Neural progenitor cell (in vitro differentiated cells): ENCODE data around the gene GAB1. TPM values are rescaled to one million over a fixed set of nuclear protein-coding genes. Genes with fewer than 3 reads are reported as not detected.

Experiments
- DNase-seq: peaks from one replicate; pipeline ENCODE4 v3.0.0-alpha.2; 2016; ENCODE audit warnings: low spot score
- H2AFZ ChIP-seq: fragments of 200-600 bp; sonication (generic); replicated peaks from 2 replicates; pipeline ENCODE4 v1.6.1; 2016; ENCODE audit warnings: antibody characterized with exemption
- H3F3A ChIP-seq: fragments of 200-600 bp; sonication (generic); 2 replicates; pipeline ENCODE4 v1.6.1; 2016; ENCODE audit warnings: antibody characterized with exemption, low read depth
- H3K27ac ChIP-seq: fragments of 200-600 bp; sonication (generic); 2 replicates; pipeline ENCODE4 v1.5.1; 2016; ENCODE audit warnings: mild to moderate bottlenecking
- H3K27me3 ChIP-seq: fragments of 200-600 bp; sonication (generic); 2 replicates; pipeline ENCODE4 v1.6.1; 2016; ENCODE audit warnings: mild to moderate bottlenecking, moderate library complexity
- H3K36me3 ChIP-seq: fragments of 200-600 bp; sonication (generic); 2 replicates; pipeline ENCODE4 v1.5.1; 2016
- H3K4me1 ChIP-seq: fragments of 200-600 bp; sonication (generic); 2 replicates; pipeline ENCODE4 v1.6.1; 2016; ENCODE audit warnings: mixed run types
- H3K4me2 ChIP-seq: fragments of 200-600 bp; sonication (generic); 2 replicates; pipeline ENCODE4 v1.6.1; 2016
- H3K4me3 ChIP-seq: fragments of 200-600 bp; sonication (generic); 2 replicates; pipeline ENCODE4 v1.5.1; 2016
- H3K79me2 ChIP-seq: fragments of 200-600 bp; sonication (generic); 2 replicates; pipeline ENCODE4 v1.6.1; 2016; ENCODE audit warnings: low read depth
- H3K9ac ChIP-seq: fragments of 200-600 bp; sonication (generic); 2 replicates; pipeline ENCODE4 v1.6.1; 2016
- H3K9me3 ChIP-seq: fragments of 200-600 bp; sonication (generic); 2 replicates; pipeline ENCODE4 v1.5.1; 2016; ENCODE audit warnings: low read depth
- H4K20me1 ChIP-seq: fragments of 200-600 bp; sonication (generic); 2 replicates; pipeline ENCODE4 v1.6.1; 2016; ENCODE audit warnings: low read depth
- H3K27ac Mint-ChIP-seq: 3 replicates; pipeline ENCODE4 v1.8.0; 2021; ENCODE audit warnings: mixed read lengths
- H3K27me3 Mint-ChIP-seq: 2 replicates; pipeline ENCODE4 v1.8.0; 2022; ENCODE audit warnings: low read depth, mild to moderate bottlenecking, inconsistent platforms, moderate library complexity, mixed read lengths; ENCODE audit not compliant: insufficient read depth
- H3K36me3 Mint-ChIP-seq: 3 replicates; pipeline ENCODE4 v1.8.0; 2021; ENCODE audit warnings: mixed read lengths
- H3K4me1 Mint-ChIP-seq: 3 replicates; pipeline ENCODE4 v1.8.0; 2021; ENCODE audit warnings: mixed read lengths
- H3K4me3 Mint-ChIP-seq: 3 replicates; pipeline ENCODE4 v1.8.0; 2021; ENCODE audit warnings: mild to moderate bottlenecking, moderate library complexity, mixed read lengths
- H3K9me3 Mint-ChIP-seq: 3 replicates; pipeline ENCODE4 v1.8.0; 2020; ENCODE audit warnings: mixed read lengths
- EZH2 ChIP-seq: fragments of 200-600 bp; sonication (generic); IDR thresholded peaks from 2 replicates; pipeline ENCODE4 v1.6.1; 2017; ENCODE audit warnings: antibody characterized with exemption, mild to moderate bottlenecking, moderate library complexity
- EZH2phosphoT487 ChIP-seq: fragments of 200-600 bp; sonication (generic); IDR thresholded peaks from 2 replicates; pipeline ENCODE4 v1.6.1; 2017; ENCODE audit warnings: antibody characterized with exemption
- total RNA-seq: library from RNA; depleted of rRNA; stranded (reverse); fragments of >200 nt; gene quantifications from 2 replicates; pipeline ENCODE4 v1.2.3, GENCODE V29; 2015; ENCODE audit warnings: low replicate concordance
- TF ChIP-seq, protein P1 (sequence below): fragments of 200-600 bp; sonication (generic); IDR thresholded peaks from 2 replicates; pipeline ENCODE4 v1.5.1; 2017; ENCODE audit warnings: antibody characterized with exemption, mild to moderate bottlenecking

Gene GAB1
- total RNA-seq, 1 donor from 2014 or later, result 31.3 TPM

DNA sequence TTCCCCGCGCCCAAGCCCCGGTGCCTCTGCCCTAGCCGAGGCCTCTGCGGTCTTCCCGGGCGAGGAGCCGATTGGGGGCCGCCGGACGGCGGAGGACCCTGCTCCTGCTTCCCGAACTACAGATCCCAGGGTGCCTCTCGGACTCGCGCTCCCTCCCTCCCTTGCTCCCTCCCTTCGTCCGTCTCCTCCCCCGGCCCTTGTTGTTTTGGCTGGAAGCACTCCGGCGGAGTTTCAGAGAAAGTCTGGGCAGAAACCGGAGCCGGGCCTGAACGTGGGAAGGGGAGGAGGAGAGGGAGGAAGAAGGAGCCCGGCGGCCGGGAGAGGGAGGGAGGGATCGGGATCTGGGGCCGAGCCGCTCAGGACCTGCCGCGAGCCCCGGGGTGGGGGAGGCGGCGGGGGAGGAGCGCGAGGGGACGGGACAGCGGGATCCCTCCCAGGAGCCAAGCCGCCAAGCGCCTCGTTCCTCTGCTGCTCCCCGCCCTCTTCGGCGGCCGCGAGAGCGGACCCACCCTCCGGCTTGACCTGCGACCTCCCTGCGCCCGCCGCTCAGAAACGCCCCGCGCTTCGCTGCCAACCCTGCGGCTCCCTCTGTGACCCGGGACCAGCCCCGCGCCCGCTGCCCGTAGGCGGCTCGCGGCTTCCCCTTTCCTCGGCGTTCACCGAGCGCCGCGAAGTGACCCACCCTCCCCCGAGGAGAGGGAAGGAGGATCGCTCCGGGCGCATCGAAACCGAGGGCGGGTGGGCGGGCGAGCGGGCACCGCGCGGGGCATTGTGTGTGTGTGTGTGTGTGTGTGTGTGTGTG is 496 bp upstream of the GAB1 start:
- no peaks in the 10 kb centered on the region for H3K9me3 ChIP-seq
- Mint-ChIP-seq H3K27me3 (peaks cover 2% of the 10 kb centered on the region), H3K4me3 (peak overlapping the region; percentile 100), H3K27ac (peak overlapping the region; percentile 93), H3K36me3 (no peaks in the 10 kb centered on the region), H3K9me3 (no peaks in the 10 kb centered on the region), H3K4me1 (peaks cover 13% of the 10 kb centered on the region)
- H3K36me3 ChIP-seq, result no peaks in the 10 kb centered on the region
- H3K79me2 ChIP-seq, result peaks cover 37% of the 10 kb centered on the region
- peak; percentile 95 for DNase-seq
- H3K27ac ChIP-seq, result peak overlapping the region; percentile 99
- H3K9ac ChIP-seq, result peak overlapping the region; percentile 80
- peak overlapping the region; percentile 71 for H3K4me3 ChIP-seq
- peak overlapping the region; percentile 97 for H2AFZ ChIP-seq
- peaks cover 33% of the 10 kb centered on the region for H3F3A ChIP-seq
- H3K27me3 ChIP-seq, result no peaks in the 10 kb centered on the region
- H3K4me2 ChIP-seq, result peak overlapping the region; percentile 74
- peaks cover 40% of the 10 kb centered on the region for H4K20me1 ChIP-seq
- no peak for TF ChIP-seq EZH2phosphoT487
- TF ChIP-seq, protein P1, sequence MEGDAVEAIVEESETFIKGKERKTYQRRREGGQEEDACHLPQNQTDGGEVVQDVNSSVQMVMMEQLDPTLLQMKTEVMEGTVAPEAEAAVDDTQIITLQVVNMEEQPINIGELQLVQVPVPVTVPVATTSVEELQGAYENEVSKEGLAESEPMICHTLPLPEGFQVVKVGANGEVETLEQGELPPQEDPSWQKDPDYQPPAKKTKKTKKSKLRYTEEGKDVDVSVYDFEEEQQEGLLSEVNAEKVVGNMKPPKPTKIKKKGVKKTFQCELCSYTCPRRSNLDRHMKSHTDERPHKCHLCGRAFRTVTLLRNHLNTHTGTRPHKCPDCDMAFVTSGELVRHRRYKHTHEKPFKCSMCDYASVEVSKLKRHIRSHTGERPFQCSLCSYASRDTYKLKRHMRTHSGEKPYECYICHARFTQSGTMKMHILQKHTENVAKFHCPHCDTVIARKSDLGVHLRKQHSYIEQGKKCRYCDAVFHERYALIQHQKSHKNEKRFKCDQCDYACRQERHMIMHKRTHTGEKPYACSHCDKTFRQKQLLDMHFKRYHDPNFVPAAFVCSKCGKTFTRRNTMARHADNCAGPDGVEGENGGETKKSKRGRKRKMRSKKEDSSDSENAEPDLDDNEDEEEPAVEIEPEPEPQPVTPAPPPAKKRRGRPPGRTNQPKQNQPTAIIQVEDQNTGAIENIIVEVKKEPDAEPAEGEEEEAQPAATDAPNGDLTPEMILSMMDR, result no peak
- peak; percentile 10 for TF ChIP-seq EZH2
- H3K4me1 ChIP-seq, result peaks cover 7% of the 10 kb centered on the region

GRCh38 chr4:143337600-143338287 is 1.1 kb downstream of the GAB1 start:
- Mint-ChIP-seq H3K4me1 (peaks cover 13% of the 10 kb centered on the region), H3K9me3 (no peaks in the 10 kb centered on the region), H3K27ac (peak overlapping the region; percentile 70), H3K36me3 (no peaks in the 10 kb centered on the region), H3K4me3 (peak overlapping the region; percentile 100), H3K27me3 (peaks cover 2% of the 10 kb centered on the region)
- no peaks in the 10 kb centered on the region for H3K36me3 ChIP-seq
- H4K20me1 ChIP-seq, result peaks cover 45% of the 10 kb centered on the region
- no peaks in the 10 kb centered on the region for H3K27me3 ChIP-seq
- peaks cover 52% of the 10 kb centered on the region for H3K79me2 ChIP-seq
- H3K4me1 ChIP-seq, result peaks cover 7% of the 10 kb centered on the region
- H3K27ac ChIP-seq, result no peak overlapping the region
- H3F3A ChIP-seq, result peaks cover 33% of the 10 kb centered on the region
- TF ChIP-seq, protein P1, result no peak
- TF ChIP-seq EZH2, result no peak
- no peak for TF ChIP-seq EZH2phosphoT487
- DNase-seq, result peak; percentile 54
- H3K4me3 ChIP-seq, result peak overlapping the region; percentile 71
- H3K4me2 ChIP-seq, result peak overlapping the region; percentile 74
- no peak overlapping the region for H2AFZ ChIP-seq
- peak overlapping the region; percentile 80 for H3K9ac ChIP-seq
- H3K9me3 ChIP-seq, result no peaks in the 10 kb centered on the region

DNA sequence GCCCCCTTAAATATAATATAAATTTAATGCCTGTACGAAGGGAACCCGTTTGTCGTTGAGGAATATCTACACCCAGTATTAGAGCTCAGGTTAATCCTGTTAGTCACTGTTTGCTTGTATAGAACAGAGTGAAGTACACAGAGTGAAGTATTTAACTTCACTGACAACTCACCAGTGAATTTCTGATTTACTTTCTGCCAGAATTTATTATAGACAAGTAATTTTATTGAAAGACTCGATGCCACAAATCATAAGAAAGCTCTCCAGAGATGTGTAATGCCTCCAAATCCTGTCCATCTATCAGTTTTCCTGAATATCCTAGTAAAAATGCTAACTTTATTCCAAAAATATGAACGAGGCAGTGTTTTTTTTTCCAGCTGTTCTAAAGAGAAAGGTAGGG is 1.6 kb downstream of the GAB1 start:
- TF ChIP-seq EZH2, result no peak
- TF ChIP-seq EZH2phosphoT487, result no peak
- TF ChIP-seq, protein P1, result no peak
- H3K4me3 ChIP-seq, result peak overlapping the region; percentile 71
- no peaks in the 10 kb centered on the region for H3K36me3 ChIP-seq
- H4K20me1 ChIP-seq, result peaks cover 48% of the 10 kb centered on the region
- no peak overlapping the region for H3K27ac ChIP-seq
- Mint-ChIP-seq H3K36me3 (no peaks in the 10 kb centered on the region), H3K27me3 (peaks cover 2% of the 10 kb centered on the region), H3K4me3 (peak overlapping the region; percentile 100), H3K27ac (no peak overlapping the region), H3K4me1 (peaks cover 13% of the 10 kb centered on the region), H3K9me3 (no peaks in the 10 kb centered on the region)
- peaks cover 33% of the 10 kb centered on the region for H3F3A ChIP-seq
- no peak for DNase-seq
- peak overlapping the region; percentile 74 for H3K4me2 ChIP-seq
- no peak overlapping the region for H2AFZ ChIP-seq
- H3K9me3 ChIP-seq, result no peaks in the 10 kb centered on the region
- H3K9ac ChIP-seq, result no peak overlapping the region
- H3K4me1 ChIP-seq, result peaks cover 7% of the 10 kb centered on the region
- H3K79me2 ChIP-seq, result peaks cover 57% of the 10 kb centered on the region
- H3K27me3 ChIP-seq, result no peaks in the 10 kb centered on the region
